Aorta (tissue), 5 donors: ENCODE data around the gene SLC2A8. TPM values are rescaled to one million over a fixed set of nuclear protein-coding genes. Genes with fewer than 3 reads are reported as not detected.

Experiments used
- ATAC-seq: fragments of 200-7000 bp; cut with Tn5 transposase; one replicate; pipeline ENCODE4 v1.9.1; 2022; ENCODE audit warnings: moderate library complexity; ENCODE audit not compliant: low FRiP score
- DNase-seq, 2 donors: peaks; one replicate each; pipeline ENCODE4 v3.0.0-alpha.2; 2020
- H3K27ac ChIP-seq, 2 donors: one replicate each; pipeline ENCODE4 v1.5.1; 2013; ENCODE audit warnings: low read length in 2 of 2, mild to moderate bottlenecking in 2 of 2, moderate library complexity in 2 of 2, control low read depth in 1 of 2, inconsistent platforms in 1 of 2, low read depth in 1 of 2
- H3K27me3 ChIP-seq, 2 donors: one replicate each; pipeline ENCODE4 v1.6.1; 2013; ENCODE audit warnings: control low read depth in 1 of 2, low read length in 1 of 2, mild to moderate bottlenecking in 1 of 2, moderate library complexity in 1 of 2; ENCODE audit not compliant: insufficient read depth in 2 of 2, control insufficient read depth in 1 of 2
- H3K36me3 ChIP-seq, 2 donors: one replicate each; pipeline ENCODE4 v1.6.1; 2013; ENCODE audit warnings: control low read depth in 1 of 2, low read length in 1 of 2, mild to moderate bottlenecking in 1 of 2; ENCODE audit not compliant: insufficient read depth in 2 of 2, control insufficient read depth in 1 of 2
- H3K4me1 ChIP-seq, 2 donors: one replicate each; pipeline ENCODE4 v1.6.1; 2013; ENCODE audit warnings: low read length in 2 of 2, control low read depth in 1 of 2, mild to moderate bottlenecking in 1 of 2, moderate library complexity in 1 of 2; ENCODE audit not compliant: insufficient read depth in 2 of 2, control insufficient read depth in 1 of 2
- H3K4me3 ChIP-seq, 2 donors: one replicate each; pipeline ENCODE4 v1.5.1; 2013; ENCODE audit warnings: low read length in 2 of 2, control low read depth in 1 of 2, mild to moderate bottlenecking in 1 of 2
- H3K9me3 ChIP-seq: one replicate; pipeline ENCODE4 v1.6.1; 2013; ENCODE audit warnings: mild to moderate bottlenecking, low read length; ENCODE audit not compliant: control insufficient read depth
- WGBS, 2 donors: extraction: QIAGEN DNeasy Blood & Tissue Kit; methylation state at CpG; one replicate each; pipeline ENCODE4 v1.1.7; 2013; 5-methylcytosine and 5-hydroxymethylcytosine counted together
- intact Hi-C, 2 donors: fragments of 100-400 bp; cut with DNase I; formaldehyde crosslinking; loops; one replicate each; pipeline versions ENCODE4 v1.14.2 to v1.15.0; 2022
- long read RNA-seq, 2 donors: library from polyadenylated mRNA; unstranded; transcript quantifications; one replicate each; pipeline ENCODE4 v2.0.0, GENCODE V29; 2020 to 2021
- polyA plus RNA-seq, 2 donors: library from polyadenylated mRNA; stranded (reverse); fragments of 200-250 nt; gene quantifications; one replicate each; pipeline ENCODE4 v1.2.3, GENCODE V29; 2013
- total RNA-seq, 2 donors: library from RNA; stranded (reverse); fragmentation: NEBNext Ultra II Directional; extraction: Animal tissue kit (Norgen Biotek cat#: 25700); gene quantifications; one replicate each; pipeline ENCODE4 v1.2.1, GENCODE V29; 2021
- donor health status: healthy with polysubstance abuse.
- donor health status: Bipolar disorder and iron deficiency.
- donor health status: DM: no; HTN: no; CAD: no.
- donor health status: DM: no; HTN: no; CAD: no.
- donor health status: DM: yes; HTN: yes; CAD: no.

Gene SLC2A8
- total RNA-seq, result 10 to 100 TPM; 15.3 to 21.0 TPM
- 10 to 100 TPM in 1 of 2 donors, 1 to 10 TPM in 1; 9.9 to 30.5 TPM for polyA plus RNA-seq
- long read RNA-seq, donor 1, transcript SLC2A8-203 (10 exons, 2,172 nt), result major isoform, 39 of 126 reads
- long read RNA-seq, donor 1, transcript SLC2A8-201 (7 exons, 914 nt), result minor isoform, 14 of 126 reads
- long read RNA-seq, donor 1, transcript SLC2A8-215 (8 exons, 1,763 nt), result minor isoform, 8 of 126 reads
- long read RNA-seq, donor 1, partial matches to known transcripts, result 16 of 126 reads
- long read RNA-seq, donor 1, other reads (novel, unspliced or antisense), result 47 of 126 reads
- long read RNA-seq, donor 2, partial matches to known transcripts, result 2 of 11 reads
- long read RNA-seq, donor 2, other reads (novel, unspliced or antisense), result 7 of 11 reads

GRCh38 chr9:127396808-127397645 lies at the start of gene SLC2A8:
Gene SLC2A8 (plus strand): TSS chr9:127397169. CDS start chr9:127397231, 62 bp downstream.
- no peaks in the 10 kb centered on the region for H3K9me3 ChIP-seq
- H3K27ac ChIP-seq, result peak within 1 kb of the TSS; percentile 5 to 58
- H3K36me3 ChIP-seq, result no peaks in the 10 kb centered on the region
- peak; percentile 99 for DNase-seq
- ATAC-seq, result peak; percentile 98
- H3K4me3 ChIP-seq, result peak within 1 kb of the TSS; percentile 58 to 66
- intact Hi-C loops, result loop anchor here in 1 of 2 donors (5.0 kb wide), 1 partner anchor 85 kb away; no protein-coding TSS in a partner anchor
- 0 to 1% methylated on average over 62 to 87 of the region's 87 CpGs for WGBS, 2 donors
- no peaks in the 10 kb centered on the region for H3K27me3 ChIP-seq
- H3K4me1 ChIP-seq, result no peaks in the 10 kb centered on the region

- peaks cover 0 to 2% of the 10 kb centered on the region in 2 donors for H3K36me3 ChIP-seq
- no peak overlapping the region for H3K27ac ChIP-seq
- H3K4me1 ChIP-seq, result peaks cover 0 to 2% of the 10 kb centered on the region in 2 donors
- 67% methylated on average over 8 of the region's 8 CpGs for WGBS, 2 donors
- H3K9me3 ChIP-seq, result no peaks in the 10 kb centered on the region
- H3K27me3 ChIP-seq, result no peaks in the 10 kb centered on the region
- ATAC-seq, result peak; percentile 71
- no peak for DNase-seq
- no peak overlapping the region for H3K4me3 ChIP-seq
- intact Hi-C loops, result loop anchor here (5.0 kb wide), 1 partner anchor 131 kb away; no protein-coding TSS in a partner anchor
Measured at GRCh38 chr9:127347831-127348776, 48.9 kb upstream of the SLC2A8 start.

- H3K36me3 ChIP-seq, result peaks cover 1 to 3% of the 10 kb centered on the region in 2 donors
Measured at GRCh38 chr9:127349483-127350113, 47.4 kb upstream of the SLC2A8 start.

GRCh38 chr9:127351182-127352166 lies 45.5 kb upstream of the SLC2A8 start:
- DNase-seq, result no peak
- H3K9me3 ChIP-seq, result no peaks in the 10 kb centered on the region
- H3K4me1 ChIP-seq, result no peaks in the 10 kb centered on the region
- 94 to 96% methylated on average over 4 of the region's 4 CpGs for WGBS, 2 donors
- no peak overlapping the region for H3K4me3 ChIP-seq
- H3K27ac ChIP-seq, result no peak overlapping the region
- H3K36me3 ChIP-seq, result peaks cover 5 to 6% of the 10 kb centered on the region in 2 donors
- no peak for ATAC-seq
- intact Hi-C loops, result no loop called here
- no peaks in the 10 kb centered on the region for H3K27me3 ChIP-seq

More at GRCh38 chr9:127349483-127350113, 47.4 kb upstream of the SLC2A8 start:
- intact Hi-C loops, result loop anchor here (5.0 kb wide), 1 partner anchor 132 kb away; no protein-coding TSS in a partner anchor
- no peaks in the 10 kb centered on the region for H3K4me1 ChIP-seq
- no peaks in the 10 kb centered on the region for H3K27me3 ChIP-seq
- H3K27ac ChIP-seq, result no peak overlapping the region
- whole genome bisulfite sequencing, 2 donors, result 90 to 91% methylated on average over 12 of the region's 12 CpGs
- no peak overlapping the region for H3K4me3 ChIP-seq
- no peak for DNase-seq
- H3K9me3 ChIP-seq, result no peaks in the 10 kb centered on the region
- no peak for ATAC-seq

GRCh38 chr9:127353882-127354281 lies 43.1 kb upstream of the SLC2A8 start:
- Histone ChIP-seq H3K27me3 (no peaks in the 10 kb centered on the region), H3K4me3 (no peak overlapping the region), H3K9me3 (no peaks in the 10 kb centered on the region), H3K36me3 (peaks cover 2 to 10% of the 10 kb centered on the region in 2 donors), H3K4me1 (no peaks in the 10 kb centered on the region), H3K27ac (no peak overlapping the region)
- DNase-seq, result no peak
- ATAC-seq, result no peak
- intact Hi-C loops, result no loop called here
- WGBS, 2 donors, result 87 to 91% methylated on average over 5 of the region's 5 CpGs

GRCh38 chr9:127356906-127357305 lies 40.1 kb upstream of the SLC2A8 start:
- no peak for DNase-seq
- intact Hi-C loops, result loop anchor here in 1 of 2 donors (5.0 kb wide), 1 partner anchor 45 kb away; no protein-coding TSS in a partner anchor
- no peak overlapping the region for H3K4me3 ChIP-seq
- H3K4me1 ChIP-seq, result no peaks in the 10 kb centered on the region
- no peaks in the 10 kb centered on the region for H3K9me3 ChIP-seq
- 85 to 96% methylated on average over 4 of the region's 4 CpGs for WGBS, 2 donors
- peaks cover 2 to 10% of the 10 kb centered on the region in 2 donors for H3K36me3 ChIP-seq
- H3K27me3 ChIP-seq, result no peaks in the 10 kb centered on the region
- no peak overlapping the region for H3K27ac ChIP-seq
- no peak for ATAC-seq

GRCh38 chr9:127358023-127358535 lies 38.9 kb upstream of the SLC2A8 start:
- no peaks in the 10 kb centered on the region for H3K4me1 ChIP-seq
- H3K4me3 ChIP-seq, result no peak overlapping the region
- 82 to 87% methylated on average over 3 of the region's 3 CpGs for WGBS, 2 donors
- intact Hi-C loops, result loop anchor here in 1 of 2 donors (5.0 kb wide), 1 partner anchor 46 kb away; no protein-coding TSS in a partner anchor
- ATAC-seq (no peak), DNase-seq (no peak)
- H3K27ac ChIP-seq, result no peak overlapping the region
- peaks cover 2 to 10% of the 10 kb centered on the region in 2 donors for H3K36me3 ChIP-seq
- no peaks in the 10 kb centered on the region for H3K9me3 ChIP-seq
- H3K27me3 ChIP-seq, result no peaks in the 10 kb centered on the region
